PC-9 (cell line): ENCODE results near the gene SERPINE2.

Source experiments
- CTCF ChIP-seq: fragments of 200-600 bp; sonication (generic); conservative IDR thresholded peaks from 2 replicates; pipeline ENCODE4 v1.6.1; 2017; ENCODE audit warnings: mixed run types, antibody characterized with exemption, mild to moderate bottlenecking, moderate library complexity
- EZH2 ChIP-seq: fragments of 200-600 bp; sonication (generic); IDR thresholded peaks from 2 replicates; pipeline ENCODE4 v1.8.0; 2017; ENCODE audit warnings: antibody characterized with exemption, low read depth

- TF ChIP-seq CTCF (no peak), EZH2 (no peak)
These were observed 49.2 kb downstream of the SERPINE2 start for GRCh38 chr2:223989856-223990232.
